ENCODE measurements around the gene CASP8AP2. TPM values are rescaled to one million over a fixed set of nuclear protein-coding genes. Genes with fewer than 3 reads are reported as not detected.
A peak's percentile ranks its signal among the peaks of the same experiment; 100 is the strongest.
"Not testable (repeated sequence)": the region's sequence is repeated elsewhere in the genome, so short reads cannot be mapped to it uniquely, and the experiment has no call there.

The CASP8AP2 gene
- total and polyA plus RNA-seq, 2 donors, result 9.4 to 19.5 TPM

- 94% methylated on average over 3 of the region's 3 CpGs for WGBS
- Histone ChIP-seq H3K27me3 (ENCODE audit: control insufficient read depth in 2 of 2, insufficient read depth in 1 of 2, low read length in 1 of 2) (no peaks in the 10 kb centered on the region), H3K4me1 (ENCODE audit: control insufficient read depth in 2 of 2, insufficient read depth in 2 of 2, low read length in 2 of 2) (no peaks in the 10 kb centered on the region), H3K27ac (ENCODE audit: low read depth in 1 of 2, low read length in 1 of 2) (no peak overlapping the region), H3K36me3 (ENCODE audit: control insufficient read depth in 2 of 2, insufficient read depth in 2 of 2, low read length in 1 of 2) (peaks cover 0 to 4% of the 10 kb centered on the region in 2 donors), H3K4me3 (ENCODE audit: low read length in 2 of 2) (no peak overlapping the region), H3K9me3 (ENCODE audit: control insufficient read depth in 2 of 2, insufficient read depth in 1 of 2, low read length in 1 of 2) (no peaks in the 10 kb centered on the region)
- no peak for DNase-seq (ENCODE audit: low read depth in 6 of 9, low spot score in 9 of 9)
Observed at GRCh38 chr6:89807581-89807980, 22.1 kb upstream of the CASP8AP2 start.

GRCh38 chr6:89813422-89813821 is 16.3 kb upstream of the CASP8AP2 start:
- H3K27ac ChIP-seq (ENCODE audit: low read depth in 1 of 2, low read length in 1 of 2); DNase-seq (ENCODE audit: low read depth in 6 of 9, low spot score in 9 of 9); H3K27me3 ChIP-seq (ENCODE audit: control insufficient read depth in 2 of 2, insufficient read depth in 1 of 2, low read length in 1 of 2); H3K36me3 ChIP-seq (ENCODE audit: control insufficient read depth in 2 of 2, insufficient read depth in 2 of 2, low read length in 1 of 2); H3K9me3 ChIP-seq (ENCODE audit: control insufficient read depth in 2 of 2, insufficient read depth in 1 of 2, low read length in 1 of 2); H3K4me3 ChIP-seq (ENCODE audit: low read length in 2 of 2); H3K4me1 ChIP-seq (ENCODE audit: control insufficient read depth in 2 of 2, insufficient read depth in 2 of 2, low read length in 2 of 2): not testable (repeated sequence)
- 98% methylated on average over 3 of the region's 3 CpGs for WGBS

GRCh38 chr6:89817481-89817880 is 12.2 kb upstream of the CASP8AP2 start:
- Histone ChIP-seq H3K27ac (ENCODE audit: low read depth in 1 of 2, low read length in 1 of 2) (no peak overlapping the region), H3K36me3 (ENCODE audit: control insufficient read depth in 2 of 2, insufficient read depth in 2 of 2, low read length in 1 of 2) (no peaks in the 10 kb centered on the region), H3K27me3 (ENCODE audit: control insufficient read depth in 2 of 2, insufficient read depth in 1 of 2, low read length in 1 of 2) (no peaks in the 10 kb centered on the region), H3K9me3 (ENCODE audit: control insufficient read depth in 2 of 2, insufficient read depth in 1 of 2, low read length in 1 of 2) (no peaks in the 10 kb centered on the region), H3K4me1 (ENCODE audit: control insufficient read depth in 2 of 2, insufficient read depth in 2 of 2, low read length in 2 of 2) (peaks cover 7 to 18% of the 10 kb centered on the region in 2 donors), H3K4me3 (ENCODE audit: low read length in 2 of 2) (no peak overlapping the region)
- no peak for DNase-seq (ENCODE audit: low read depth in 6 of 9, low spot score in 9 of 9)
- WGBS, result 94% methylated on average over 3 of the region's 3 CpGs

GRCh38 chr6:89818977-89819335 is 10.7 kb upstream of the CASP8AP2 start:
- H3K4me3 ChIP-seq (ENCODE audit: low read length in 2 of 2), result peak overlapping the region; percentile 70 to 86
- no peaks in the 10 kb centered on the region for H3K27me3 ChIP-seq (ENCODE audit: control insufficient read depth in 2 of 2, insufficient read depth in 1 of 2, low read length in 1 of 2)
- no peaks in the 10 kb centered on the region for H3K36me3 ChIP-seq (ENCODE audit: control insufficient read depth in 2 of 2, insufficient read depth in 2 of 2, low read length in 1 of 2)
- peak overlapping the region; percentile 88 to 92 for H3K27ac ChIP-seq (ENCODE audit: low read depth in 1 of 2, low read length in 1 of 2)
- H3K9me3 ChIP-seq (ENCODE audit: control insufficient read depth in 2 of 2, insufficient read depth in 1 of 2, low read length in 1 of 2), result no peaks in the 10 kb centered on the region
- peak in 5 of 9 donors; percentile 24 to 53 (median 32) for DNase-seq (ENCODE audit: low read depth in 6 of 9, low spot score in 9 of 9)
- WGBS, result under 1% methylated on average over 14 of the region's 14 CpGs
- peaks cover 7 to 18% of the 10 kb centered on the region in 2 donors for H3K4me1 ChIP-seq (ENCODE audit: control insufficient read depth in 2 of 2, insufficient read depth in 2 of 2, low read length in 2 of 2)

DNA sequence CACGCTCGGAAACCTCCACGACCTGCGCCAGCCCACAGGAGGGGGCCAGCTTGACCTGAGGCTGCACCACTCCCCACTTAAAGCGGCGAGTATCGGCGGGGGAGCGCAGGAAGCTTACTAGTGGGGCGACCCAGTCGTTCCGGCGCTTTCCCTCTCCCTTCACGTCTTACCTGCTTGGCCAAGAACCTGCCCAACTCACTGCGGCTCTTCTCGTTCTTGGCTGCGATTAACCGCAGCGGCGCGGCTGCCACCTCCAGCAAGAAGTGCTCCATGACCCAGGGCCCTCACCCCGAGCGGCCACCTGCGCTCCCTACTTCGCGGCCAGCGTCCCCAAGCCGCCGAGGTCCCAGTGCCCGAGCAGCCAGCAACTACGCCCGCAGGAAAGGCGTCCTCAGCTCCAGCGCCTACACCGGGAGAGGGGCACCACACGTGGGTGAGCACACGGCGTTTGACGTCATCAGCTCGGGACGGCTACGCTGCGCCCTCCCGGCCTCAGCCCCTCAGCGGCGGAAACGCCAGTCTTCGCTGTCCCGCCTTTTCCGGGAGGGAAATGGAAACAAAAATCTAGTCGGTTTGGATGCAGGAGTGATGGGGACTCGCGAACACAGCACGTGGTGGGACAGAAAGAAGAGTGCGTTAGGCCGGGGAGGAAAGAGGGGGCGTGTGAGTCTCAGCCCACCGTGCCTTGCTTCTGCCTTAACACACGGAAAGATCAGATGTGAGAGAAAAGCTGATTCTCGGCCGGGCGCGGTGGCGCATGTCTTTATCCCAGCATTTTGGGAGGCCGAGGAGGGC is 10.1 kb upstream of the CASP8AP2 start, which contains the start of gene MDN1:
Gene MDN1, minus strand, starts transcription at position 459 of the 795 bp plus-strand sequence. Its CDS starts 187 bp downstream, at position 272.
- H3K4me3 ChIP-seq (ENCODE audit: low read length in 2 of 2), result peak within 1 kb of the TSS; percentile 70 to 86
- WGBS, result under 1% methylated on average over 65 of the region's 65 CpGs

GRCh38 chr6:89826029-89826528 is 3.6 kb upstream of the CASP8AP2 start:
- Histone ChIP-seq H3K4me1 (ENCODE audit: control insufficient read depth in 2 of 2, insufficient read depth in 2 of 2, low read length in 2 of 2) (peaks cover 4 to 13% of the 10 kb centered on the region in 2 donors), H3K4me3 (ENCODE audit: low read length in 2 of 2) (no peak overlapping the region), H3K27ac (ENCODE audit: low read depth in 1 of 2, low read length in 1 of 2) (no peak overlapping the region), H3K9me3 (ENCODE audit: control insufficient read depth in 2 of 2, insufficient read depth in 1 of 2, low read length in 1 of 2) (no peaks in the 10 kb centered on the region), H3K27me3 (ENCODE audit: control insufficient read depth in 2 of 2, insufficient read depth in 1 of 2, low read length in 1 of 2) (no peaks in the 10 kb centered on the region), H3K36me3 (ENCODE audit: control insufficient read depth in 2 of 2, insufficient read depth in 2 of 2, low read length in 1 of 2) (no peaks in the 10 kb centered on the region)
- 95% methylated on average over 6 of the region's 6 CpGs for WGBS
- no peak for DNase-seq (ENCODE audit: low read depth in 6 of 9, low spot score in 9 of 9)

More for the DNA sequence above, 10.1 kb upstream of the CASP8AP2 start, which contains the start of gene MDN1:
- Histone ChIP-seq H3K27ac (ENCODE audit: low read depth in 1 of 2, low read length in 1 of 2) (peak within 1 kb of the TSS; percentile 88 to 92), H3K27me3 (ENCODE audit: control insufficient read depth in 2 of 2, insufficient read depth in 1 of 2, low read length in 1 of 2) (no peaks in the 10 kb centered on the region), H3K36me3 (ENCODE audit: control insufficient read depth in 2 of 2, insufficient read depth in 2 of 2, low read length in 1 of 2) (no peaks in the 10 kb centered on the region), H3K9me3 (ENCODE audit: control insufficient read depth in 2 of 2, insufficient read depth in 1 of 2, low read length in 1 of 2) (no peaks in the 10 kb centered on the region), H3K4me1 (ENCODE audit: control insufficient read depth in 2 of 2, insufficient read depth in 2 of 2, low read length in 2 of 2) (peaks cover 7 to 18% of the 10 kb centered on the region in 2 donors)
- DNase-seq (ENCODE audit: low read depth in 6 of 9, low spot score in 9 of 9), result peak; percentile 83 to 96 (median 89)

DNA sequence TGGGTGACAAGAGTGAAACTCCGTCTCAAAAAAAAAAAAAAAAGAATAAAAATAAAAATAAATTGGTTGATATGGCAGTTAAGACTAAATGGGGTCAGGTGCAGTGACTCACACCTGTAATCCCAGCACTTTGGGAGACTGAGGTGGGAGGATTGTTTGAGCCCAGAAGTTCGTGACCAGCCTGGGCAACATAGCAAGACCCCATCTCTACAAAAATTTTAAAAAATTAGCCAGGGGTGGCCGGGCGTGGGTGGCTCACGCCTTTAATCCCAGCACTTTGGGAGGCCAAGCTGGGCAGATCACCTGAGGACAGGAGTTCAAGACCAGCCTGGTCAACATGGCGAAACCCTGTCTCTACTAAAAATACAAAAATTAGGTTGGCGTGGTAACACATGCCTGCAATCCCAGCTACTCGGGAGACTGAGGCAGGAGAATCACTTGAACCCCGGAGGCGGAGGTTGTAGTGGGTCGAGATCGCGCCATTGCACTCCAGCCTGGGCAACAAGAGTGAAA is 1.1 kb upstream of the CASP8AP2 start:
- Histone ChIP-seq H3K27ac (ENCODE audit: low read depth in 1 of 2, low read length in 1 of 2) (peak overlapping the region; percentile 92 to 97), H3K4me1 (ENCODE audit: control insufficient read depth in 2 of 2, insufficient read depth in 2 of 2, low read length in 2 of 2) (peaks cover 4 to 15% of the 10 kb centered on the region in 2 donors), H3K4me3 (ENCODE audit: low read length in 2 of 2) (peak overlapping the region; percentile 88 to 92), H3K36me3 (ENCODE audit: control insufficient read depth in 2 of 2, insufficient read depth in 2 of 2, low read length in 1 of 2) (peaks cover 0 to 15% of the 10 kb centered on the region in 2 donors)
- not testable (repeated sequence) for H3K9me3 ChIP-seq (ENCODE audit: control insufficient read depth in 2 of 2, insufficient read depth in 1 of 2, low read length in 1 of 2); DNase-seq (ENCODE audit: low read depth in 6 of 9, low spot score in 9 of 9); H3K27me3 ChIP-seq (ENCODE audit: control insufficient read depth in 2 of 2, insufficient read depth in 1 of 2, low read length in 1 of 2)
- WGBS, result 64% methylated on average over 13 of the region's 13 CpGs

DNA sequence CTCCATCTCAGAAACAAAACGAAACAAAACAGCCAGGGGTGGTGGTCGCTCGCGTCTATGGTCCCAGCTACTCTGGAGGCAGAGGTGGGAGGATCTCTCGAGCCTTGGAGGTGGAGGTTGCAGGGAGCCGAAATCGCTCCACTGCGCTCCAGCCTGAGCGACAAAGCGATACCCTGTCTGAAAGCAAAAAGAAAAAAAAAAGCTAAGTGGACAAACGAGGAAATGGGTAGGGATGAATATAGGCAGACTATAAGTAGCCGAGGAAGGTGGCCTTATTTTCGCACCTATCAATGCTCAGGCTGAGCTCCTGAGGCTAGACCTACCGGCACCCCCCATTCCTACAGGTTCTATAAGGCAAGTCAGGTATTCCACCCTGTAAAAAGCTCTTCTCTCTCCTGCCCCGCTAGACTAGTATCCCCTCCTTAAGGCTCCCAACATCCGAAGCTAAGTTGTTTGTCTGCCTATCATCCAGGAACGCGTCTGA is 650 bp upstream of the CASP8AP2 start:
- Histone ChIP-seq H3K4me1 (ENCODE audit: control insufficient read depth in 2 of 2, insufficient read depth in 2 of 2, low read length in 2 of 2) (peaks cover 4 to 15% of the 10 kb centered on the region in 2 donors), H3K27ac (ENCODE audit: low read depth in 1 of 2, low read length in 1 of 2) (peak overlapping the region; percentile 92 to 97), H3K27me3 (ENCODE audit: control insufficient read depth in 2 of 2, insufficient read depth in 1 of 2, low read length in 1 of 2) (no peaks in the 10 kb centered on the region), H3K9me3 (ENCODE audit: control insufficient read depth in 2 of 2, insufficient read depth in 1 of 2, low read length in 1 of 2) (no peaks in the 10 kb centered on the region), H3K4me3 (ENCODE audit: low read length in 2 of 2) (peak overlapping the region; percentile 88 to 92), H3K36me3 (ENCODE audit: control insufficient read depth in 2 of 2, insufficient read depth in 2 of 2, low read length in 1 of 2) (peaks cover 0 to 15% of the 10 kb centered on the region in 2 donors)
- peak in 1 of 9 donors; percentile 11 for DNase-seq (ENCODE audit: low read depth in 6 of 9, low spot score in 9 of 9)
- 3% methylated on average over 18 of the region's 18 CpGs for WGBS
